ENCODE data around the gene DELE1. TPM values are rescaled to one million over a fixed set of nuclear protein-coding genes. Genes with fewer than 3 reads are reported as not detected.

The DELE1 gene
- total RNA-seq, 2 experiments from 2014 or later = 50.1 to 57.4 TPM

DNA sequence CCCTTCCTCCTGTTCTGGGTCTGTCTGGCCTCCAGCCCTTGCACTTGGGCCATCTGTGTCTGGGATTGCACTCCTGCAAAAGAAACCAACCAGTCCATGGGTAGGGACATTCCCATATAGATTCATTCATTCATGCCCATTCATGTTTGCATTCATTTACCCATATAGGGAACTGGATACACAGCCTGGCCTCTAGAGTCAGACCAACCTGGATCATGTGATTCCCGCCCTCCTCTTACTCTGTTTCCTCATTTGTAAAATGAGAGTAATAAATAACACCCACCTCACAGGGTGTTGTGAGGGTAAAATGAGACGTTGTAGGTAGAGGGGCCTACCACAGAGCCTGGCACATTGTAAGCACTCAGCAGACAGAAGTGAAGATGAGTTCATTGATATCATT lies 25.8 kb downstream of the DELE1 start:
- no peak for ATAC-seq
- no peaks in the 10 kb centered on the region for H3K36me3 Mint-ChIP-seq (ENCODE audit: low read depth)
- H3K27me3 Mint-ChIP-seq = no peaks in the 10 kb centered on the region
- intact Hi-C loops (cut with micrococcal nuclease) = no loop called here
- CTCF ChIA-PET = interaction anchor here (11.0 kb wide), 1 partner anchor 11 kb away, joined by 92 read pairs; no protein-coding TSS in a partner anchor
- H3K4me3 Mint-ChIP-seq = no peak overlapping the region
- POLR2A ChIA-PET = interaction anchor here (0.8 to 2.4 kb wide), 2 partner anchors 11 to 21 kb away, joined by 3 to 6 read pairs; no protein-coding TSS in a partner anchor
- no peak for DNase-seq
- peaks cover 9% of the 10 kb centered on the region for H3K4me1 Mint-ChIP-seq (ENCODE audit: low read depth)
- TF ChIP-seq, protein P1, sequence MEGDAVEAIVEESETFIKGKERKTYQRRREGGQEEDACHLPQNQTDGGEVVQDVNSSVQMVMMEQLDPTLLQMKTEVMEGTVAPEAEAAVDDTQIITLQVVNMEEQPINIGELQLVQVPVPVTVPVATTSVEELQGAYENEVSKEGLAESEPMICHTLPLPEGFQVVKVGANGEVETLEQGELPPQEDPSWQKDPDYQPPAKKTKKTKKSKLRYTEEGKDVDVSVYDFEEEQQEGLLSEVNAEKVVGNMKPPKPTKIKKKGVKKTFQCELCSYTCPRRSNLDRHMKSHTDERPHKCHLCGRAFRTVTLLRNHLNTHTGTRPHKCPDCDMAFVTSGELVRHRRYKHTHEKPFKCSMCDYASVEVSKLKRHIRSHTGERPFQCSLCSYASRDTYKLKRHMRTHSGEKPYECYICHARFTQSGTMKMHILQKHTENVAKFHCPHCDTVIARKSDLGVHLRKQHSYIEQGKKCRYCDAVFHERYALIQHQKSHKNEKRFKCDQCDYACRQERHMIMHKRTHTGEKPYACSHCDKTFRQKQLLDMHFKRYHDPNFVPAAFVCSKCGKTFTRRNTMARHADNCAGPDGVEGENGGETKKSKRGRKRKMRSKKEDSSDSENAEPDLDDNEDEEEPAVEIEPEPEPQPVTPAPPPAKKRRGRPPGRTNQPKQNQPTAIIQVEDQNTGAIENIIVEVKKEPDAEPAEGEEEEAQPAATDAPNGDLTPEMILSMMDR (IDR thresholded peaks at IDR 0.05) = no peak
- no peak overlapping the region for H3K27ac Mint-ChIP-seq
- H3K9me3 Mint-ChIP-seq = no peaks in the 10 kb centered on the region

DNA sequence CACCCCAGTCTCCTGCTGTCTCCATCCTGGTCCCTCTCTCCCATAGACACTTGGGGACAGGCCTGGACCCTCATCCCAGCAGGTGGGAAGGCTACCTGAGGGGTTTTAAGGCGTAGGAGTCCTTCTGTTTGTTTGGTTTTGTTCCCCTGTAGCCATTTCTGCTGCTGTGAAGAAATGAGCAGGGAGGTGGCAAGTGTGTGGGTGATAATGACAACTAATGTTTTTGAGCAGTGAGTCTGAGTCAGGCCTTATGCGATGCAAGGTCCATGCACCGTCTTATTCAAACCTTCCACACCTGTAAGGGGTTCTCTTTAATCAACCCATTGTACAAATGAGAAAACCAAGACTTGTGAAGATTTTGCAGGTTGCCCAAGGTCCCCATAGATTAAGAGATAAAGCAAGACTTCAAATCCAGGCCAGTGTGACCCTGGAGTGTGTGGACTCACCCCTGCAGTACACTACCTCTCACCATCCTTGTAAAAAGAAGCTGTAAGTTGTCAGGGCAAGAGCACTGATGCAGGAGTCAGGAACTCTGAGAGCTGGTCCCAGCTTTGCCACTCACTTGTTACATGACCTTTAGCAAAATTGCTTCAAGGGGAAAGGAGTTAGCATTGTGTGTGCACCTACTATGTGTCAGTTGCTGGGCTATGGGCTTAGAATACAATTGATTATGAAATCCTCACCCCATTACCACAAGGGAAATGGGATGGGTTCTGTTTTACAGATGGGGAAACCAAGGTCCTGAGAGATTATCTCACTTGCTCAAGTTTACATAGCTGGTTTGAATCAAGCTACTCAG lies 26.7 kb downstream of the DELE1 start:
- ChIA-PET CTCF (interaction anchor here (0.7 to 3.3 kb wide), 8 partner anchors 8 to 258 kb away, joined by 3 to 25 read pairs (median 5); partner anchors contain the start of gene RNF14), POLR2A (interaction anchor here (2.4 kb wide), 1 partner anchor 10 kb away, joined by 6 read pairs; no protein-coding TSS in a partner anchor)
- Mint-ChIP-seq H3K9me3 (no peaks in the 10 kb centered on the region), H3K4me1 (ENCODE audit: low read depth) (peaks cover 9% of the 10 kb centered on the region), H3K27me3 (no peaks in the 10 kb centered on the region), H3K27ac (no peak overlapping the region), H3K4me3 (no peak overlapping the region), H3K36me3 (ENCODE audit: low read depth) (no peaks in the 10 kb centered on the region)
- no peak for ATAC-seq
- no peak for DNase-seq
- intact Hi-C loops (cut with micrococcal nuclease) = loop anchor here (5.0 kb wide), 1 partner anchor 33 kb away; no protein-coding TSS in a partner anchor
- TF ChIP-seq, protein P1 (IDR thresholded peaks at IDR 0.05) = no peak

DNA sequence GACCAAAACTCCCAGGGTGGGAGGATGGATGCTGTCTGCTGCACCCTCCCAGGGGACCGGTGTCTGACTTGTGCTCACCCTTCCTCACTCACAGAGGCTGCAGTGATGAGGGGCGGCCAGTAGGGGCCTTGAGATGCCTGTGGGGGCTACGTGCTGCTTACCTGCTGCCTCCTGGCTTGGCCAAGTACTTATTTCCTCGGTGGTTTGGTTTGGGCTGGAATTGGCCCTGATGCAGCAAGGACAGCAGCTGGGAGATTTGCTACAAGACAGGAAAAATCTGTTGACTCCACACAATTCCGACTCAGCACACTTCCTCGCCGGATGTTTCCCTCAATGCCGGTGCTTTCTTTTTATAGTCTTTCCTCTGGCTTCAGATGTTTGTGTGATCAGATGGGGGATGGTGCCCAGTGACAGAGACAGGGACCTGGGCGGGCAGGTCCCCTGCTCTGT lies 27.7 kb downstream of the DELE1 start:
- Mint-ChIP-seq H3K36me3 (ENCODE audit: low read depth) (no peaks in the 10 kb centered on the region), H3K4me3 (no peak overlapping the region), H3K9me3 (no peaks in the 10 kb centered on the region), H3K27me3 (no peaks in the 10 kb centered on the region), H3K4me1 (ENCODE audit: low read depth) (peaks cover 9% of the 10 kb centered on the region), H3K27ac (peak overlapping the region; percentile 37)
- TF ChIP-seq, protein P1 (IDR thresholded peaks at IDR 0.05) = peak; percentile 60
- peak; percentile 55 for DNase-seq
- CTCF ChIA-PET = interaction anchor here (0.9 to 3.3 kb wide), 6 partner anchors 9 to 137 kb away, joined by 3 to 25 read pairs (median 5); partner anchors contain the start of gene RNF14
- intact Hi-C loops (cut with micrococcal nuclease) = loop anchor here (5.0 kb wide), 1 partner anchor 34 kb away; no protein-coding TSS in a partner anchor
- POLR2A ChIA-PET = interaction anchor here (1.0 to 2.4 kb wide), 2 partner anchors 9 to 10 kb away, joined by 3 to 6 read pairs; no protein-coding TSS in a partner anchor
- ATAC-seq = peak; percentile 96

DNA sequence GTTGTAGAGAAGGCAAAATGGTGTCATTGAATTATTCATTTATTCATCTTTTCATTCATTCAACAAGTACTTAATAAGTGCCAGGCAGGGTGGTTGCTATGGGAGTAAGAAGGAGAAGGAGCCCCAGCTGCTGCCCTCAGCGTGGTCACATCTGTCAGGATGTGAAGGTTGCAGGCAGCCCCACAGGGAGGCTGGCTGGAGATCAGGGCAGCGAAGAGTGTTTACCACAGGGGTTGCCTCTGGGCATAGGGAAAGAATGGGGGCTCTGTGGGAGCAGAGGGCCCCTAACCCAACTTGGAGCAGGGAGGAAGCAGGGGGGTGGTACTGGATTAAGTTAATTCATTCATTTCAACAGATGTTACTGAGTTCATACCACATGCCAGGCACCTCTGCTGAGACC lies 28.3 kb downstream of the DELE1 start:
- Mint-ChIP-seq H3K9me3 (no peaks in the 10 kb centered on the region), H3K4me1 (ENCODE audit: low read depth) (peaks cover 9% of the 10 kb centered on the region), H3K27ac (no peak overlapping the region), H3K27me3 (no peaks in the 10 kb centered on the region), H3K4me3 (no peak overlapping the region), H3K36me3 (ENCODE audit: low read depth) (no peaks in the 10 kb centered on the region)
- ATAC-seq = no peak
- DNase-seq = no peak
- POLR2A ChIA-PET = interaction anchor here (1.0 kb wide), 1 partner anchor 9 kb away, joined by 3 read pairs; no protein-coding TSS in a partner anchor
- intact Hi-C loops (cut with micrococcal nuclease) = loop anchor here (5.0 kb wide), 1 partner anchor 35 kb away; no protein-coding TSS in a partner anchor
- CTCF ChIA-PET = interaction anchor here (1.1 to 3.3 kb wide), 2 partner anchors 9 to 17 kb away, joined by 3 to 25 read pairs; no protein-coding TSS in a partner anchor
- TF ChIP-seq, protein P1 (IDR thresholded peaks at IDR 0.05) = no peak
